GM18867 (cell line): ENCODE data around the gene SSH3.

ENCODE experiments used
- ATAC-seq: cut with Tn5 transposase; IDR thresholded peaks from one replicate; pipeline ENCODE4 v1.9.1; 2021; ENCODE audit warnings: mild to moderate bottlenecking, moderate library complexity; ENCODE audit not compliant: unreplicated experiment

The SSH3 gene

GRCh38 chr11:67279589-67280340 is 23.6 kb upstream of the SSH3 start:
- no peak for ATAC-seq

- ATAC-seq: no peak
Observed at GRCh38 chr11:67280341-67280787, 23.0 kb upstream of the SSH3 start.

DNA sequence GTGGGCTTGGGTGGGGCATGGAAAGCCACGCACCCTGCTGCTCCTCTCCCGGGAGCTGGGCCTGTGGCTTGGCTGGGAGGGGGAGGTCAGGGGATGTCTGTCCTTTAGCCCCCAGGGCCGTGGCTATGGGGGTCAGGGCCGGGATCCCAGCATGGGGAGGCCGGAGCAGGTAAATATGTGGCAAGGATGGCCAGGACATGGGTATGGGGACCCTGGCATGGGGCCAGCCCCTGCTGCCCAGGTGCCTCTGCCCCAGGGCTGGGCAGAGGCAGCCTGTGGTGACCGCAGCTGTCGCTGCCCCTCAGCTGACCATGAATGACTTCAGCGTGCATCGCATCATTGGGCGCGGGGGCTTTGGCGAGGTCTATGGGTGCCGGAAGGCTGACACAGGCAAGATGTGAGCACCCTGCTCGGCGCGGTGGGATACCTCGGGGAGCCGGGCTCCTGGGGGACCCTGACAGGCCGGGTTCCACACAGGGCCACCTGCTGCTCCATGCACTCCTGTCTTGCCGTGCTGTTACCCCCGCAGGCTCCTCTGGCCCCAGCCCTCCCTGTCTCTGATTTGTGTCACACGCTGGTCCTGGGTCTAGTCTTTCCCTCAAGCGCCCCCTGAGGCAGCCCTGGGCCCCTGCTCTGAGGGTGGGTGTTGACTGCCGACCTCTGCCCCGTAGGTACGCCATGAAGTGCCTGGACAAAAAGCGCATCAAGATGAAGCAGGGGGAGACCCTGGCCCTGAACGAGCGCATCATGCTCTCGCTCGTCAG is 22.4 kb upstream of the SSH3 start:
- ATAC-seq: no peak

DNA sequence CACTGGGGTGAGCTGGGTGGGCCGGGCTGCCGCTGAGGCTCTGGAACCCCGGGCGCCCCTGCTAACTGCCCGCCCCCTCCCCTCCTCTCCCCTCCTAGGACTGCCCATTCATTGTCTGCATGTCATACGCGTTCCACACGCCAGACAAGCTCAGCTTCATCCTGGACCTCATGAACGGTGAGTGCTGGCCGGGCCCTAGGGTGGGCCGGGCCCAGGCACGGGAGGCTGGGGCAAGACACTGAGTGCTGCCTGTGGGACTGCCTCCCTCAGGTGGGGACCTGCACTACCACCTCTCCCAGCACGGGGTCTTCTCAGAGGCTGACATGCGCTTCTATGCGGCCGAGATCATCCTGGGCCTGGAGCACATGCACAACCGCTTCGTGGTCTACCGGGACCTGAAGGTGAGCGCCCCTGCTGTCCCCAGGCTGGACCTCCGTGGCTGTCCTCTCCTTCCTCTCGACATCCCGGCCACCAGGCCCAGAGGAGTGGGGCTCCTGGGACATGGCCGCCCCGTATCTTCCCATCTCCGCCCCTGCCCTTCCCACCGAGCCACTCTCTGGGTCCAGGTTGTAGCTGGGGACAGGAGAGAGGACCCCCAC is 21.7 kb upstream of the SSH3 start:
- no peak for ATAC-seq

GRCh38 chr11:67282155-67282875 is 21.0 kb upstream of the SSH3 start:
- no peak for ATAC-seq

- ATAC-seq: no peak
Observed at GRCh38 chr11:67282876-67283371, 20.4 kb upstream of the SSH3 start.

DNA sequence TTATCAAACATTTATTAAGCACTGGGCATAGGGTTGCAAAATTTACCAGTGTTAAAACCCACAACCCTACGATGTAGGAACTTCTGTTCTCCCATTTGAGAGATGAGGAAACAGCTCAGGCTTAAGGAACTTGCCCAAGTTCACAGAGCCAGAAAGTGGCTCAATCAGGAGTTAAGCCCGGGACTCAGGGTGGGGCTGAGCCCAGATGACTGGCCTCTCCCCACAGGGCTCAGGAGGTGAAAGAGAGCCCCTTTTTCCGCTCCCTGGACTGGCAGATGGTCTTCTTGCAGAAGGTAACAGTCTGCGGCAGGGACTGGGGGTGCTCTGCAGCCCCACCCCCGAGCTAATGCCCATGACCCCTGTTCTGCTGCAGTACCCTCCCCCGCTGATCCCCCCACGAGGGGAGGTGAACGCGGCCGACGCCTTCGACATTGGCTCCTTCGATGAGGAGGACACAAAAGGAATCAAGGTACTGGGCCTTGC is 19.8 kb upstream of the SSH3 start:
- ATAC-seq: no peak

DNA sequence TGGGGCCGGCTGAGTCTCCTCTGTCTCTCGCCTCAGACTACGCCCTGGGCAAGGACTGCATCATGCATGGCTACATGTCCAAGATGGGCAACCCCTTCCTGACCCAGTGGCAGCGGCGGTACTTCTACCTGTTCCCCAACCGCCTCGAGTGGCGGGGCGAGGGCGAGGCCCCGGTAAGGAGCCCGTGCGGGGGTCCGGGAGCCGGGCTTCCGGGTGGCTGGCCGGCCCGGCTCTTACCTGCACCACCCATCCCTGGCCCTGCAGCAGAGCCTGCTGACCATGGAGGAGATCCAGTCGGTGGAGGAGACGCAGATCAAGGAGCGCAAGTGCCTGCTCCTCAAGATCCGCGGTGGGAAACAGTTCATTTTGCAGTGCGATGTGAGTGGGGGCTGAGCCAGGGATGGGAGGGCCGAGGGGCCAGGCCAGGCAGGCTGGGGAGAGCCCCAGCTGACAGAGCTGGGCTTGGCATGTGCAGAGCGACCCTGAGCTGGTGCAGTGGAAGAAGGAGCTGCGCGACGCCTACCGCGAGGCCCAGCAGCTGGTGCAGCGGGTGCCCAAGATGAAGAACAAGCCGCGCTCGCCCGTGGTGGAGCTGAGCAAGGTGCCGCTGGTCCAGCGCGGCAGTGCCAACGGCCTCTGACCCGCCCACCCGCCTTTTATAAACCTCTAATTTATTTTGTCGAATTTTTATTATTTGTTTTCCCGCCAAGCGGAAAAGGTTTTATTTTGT is 18.4 kb upstream of the SSH3 start:
- ATAC-seq: no peak

DNA sequence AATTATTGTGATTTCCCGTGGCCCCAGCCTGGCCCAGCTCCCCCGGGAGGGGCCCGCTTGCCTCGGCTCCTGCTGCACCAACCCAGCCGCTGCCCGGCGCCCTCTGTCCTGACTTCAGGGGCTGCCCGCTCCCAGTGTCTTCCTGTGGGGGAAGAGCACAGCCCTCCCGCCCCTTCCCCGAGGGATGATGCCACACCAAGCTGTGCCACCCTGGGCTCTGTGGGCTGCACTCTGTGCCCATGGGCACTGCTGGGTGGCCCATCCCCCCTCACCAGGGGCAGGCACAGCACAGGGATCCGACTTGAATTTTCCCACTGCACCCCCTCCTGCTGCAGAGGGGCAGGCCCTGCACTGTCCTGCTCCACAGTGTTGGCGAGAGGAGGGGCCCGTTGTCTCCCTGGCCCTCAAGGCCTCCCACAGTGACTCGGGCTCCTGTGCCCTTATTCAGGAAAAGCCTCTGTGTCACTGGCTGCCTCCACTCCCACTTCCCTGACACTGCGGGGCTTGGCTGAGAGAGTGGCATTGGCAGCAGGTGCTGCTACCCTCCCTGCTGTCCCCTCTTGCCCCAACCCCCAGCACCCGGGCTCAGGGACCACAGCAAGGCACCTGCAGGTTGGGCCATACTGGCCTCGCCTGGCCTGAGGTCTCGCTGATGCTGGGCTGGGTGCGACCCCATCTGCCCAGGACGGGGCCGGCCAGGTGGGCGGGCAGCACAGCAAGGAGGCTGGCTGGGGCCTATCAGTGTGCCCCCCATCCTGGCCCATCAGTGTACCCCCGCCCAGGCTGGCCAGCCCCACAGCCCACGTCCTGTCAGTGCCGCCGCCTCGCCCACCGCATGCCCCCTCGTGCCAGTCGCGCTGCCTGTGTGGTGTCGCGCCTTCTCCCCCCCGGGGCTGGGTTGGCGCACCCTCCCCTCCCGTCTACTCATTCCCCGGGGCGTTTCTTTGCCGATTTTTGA is 17.5 kb upstream of the SSH3 start:
- ATAC-seq: no peak

DNA sequence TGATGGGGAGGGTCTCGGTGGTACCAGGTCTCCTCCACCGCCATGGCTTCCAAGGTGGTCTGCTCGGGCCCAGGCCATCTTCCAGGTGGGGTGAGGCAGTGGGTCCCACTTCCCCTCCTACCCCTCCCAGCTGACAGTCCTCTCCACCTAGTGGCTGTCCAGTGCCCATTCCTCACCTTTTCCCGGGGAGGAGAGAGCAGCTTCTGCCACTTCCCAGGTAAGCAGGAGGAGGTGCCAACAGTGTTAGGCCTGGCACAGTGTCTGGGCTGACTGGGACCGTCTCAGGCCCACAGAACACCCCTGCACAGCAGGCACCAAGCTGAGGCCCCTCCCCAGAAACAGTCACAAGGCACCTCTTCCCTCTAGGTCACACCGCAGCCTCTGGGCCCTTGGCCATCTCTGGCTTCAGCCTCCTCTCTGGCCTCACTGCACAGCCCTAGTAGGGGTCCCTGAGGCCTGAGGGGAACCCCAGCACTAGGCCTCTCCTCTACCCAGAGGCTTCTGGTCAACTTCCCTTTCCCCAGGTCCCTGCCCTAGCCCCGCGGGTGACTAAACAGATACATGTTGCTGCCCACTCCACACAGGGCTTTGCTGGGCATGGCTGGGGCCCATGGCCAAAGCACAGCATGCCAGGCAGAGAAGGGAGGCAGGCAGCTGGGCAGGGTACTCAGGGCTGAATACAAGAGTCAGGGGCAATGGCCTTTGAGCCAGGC is 16.6 kb upstream of the SSH3 start:
- no peak for ATAC-seq

- ATAC-seq: no peak
Observed at GRCh38 chr11:67287355-67288197, 15.8 kb upstream of the SSH3 start.

- no peak for ATAC-seq
Observed at GRCh38 chr11:67288198-67288451, 15.2 kb upstream of the SSH3 start.

- ATAC-seq: peak; percentile 62
Observed at GRCh38 chr11:67288452-67289225, 14.7 kb upstream of the SSH3 start.

- ATAC-seq: peak; percentile 36
Observed at GRCh38 chr11:67289226-67289650, 14.1 kb upstream of the SSH3 start, which contains the start of gene ANKRD13D. Gene ANKRD13D, plus strand, starts transcription at chr11:67289303. Its CDS starts 158 bp downstream, at chr11:67289461.

GRCh38 chr11:67289651-67290479 is 13.5 kb upstream of the SSH3 start:
- no peak for ATAC-seq

DNA sequence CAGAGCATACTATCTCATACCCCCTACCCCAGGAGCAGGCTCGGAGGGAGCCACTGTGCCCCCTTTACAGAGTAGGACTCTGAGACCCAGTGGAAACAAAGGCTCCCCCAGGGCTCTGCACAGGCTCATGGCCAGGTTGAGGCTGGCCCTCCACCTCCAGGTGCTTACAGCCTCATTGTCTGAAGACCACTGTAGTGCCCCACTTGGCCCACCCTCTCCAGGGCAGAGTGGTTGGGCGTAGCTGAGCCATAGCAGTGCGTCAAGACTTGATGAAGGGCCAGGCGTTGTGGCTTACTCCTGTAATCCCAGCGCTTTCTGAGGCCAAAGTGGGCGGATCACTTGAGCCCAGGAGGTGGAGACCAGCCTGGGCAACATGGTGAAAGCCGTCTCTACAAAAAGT is 12.5 kb upstream of the SSH3 start:
- ATAC-seq: no peak
